ACC112 (cell line): ENCODE results near the gene KIDINS220.

Source experiments
- H2AFZ ChIP-seq: fragments of 200-600 bp; sonication (generic); one replicate; pipeline ENCODE4 v1.6.0; 2017; ENCODE audit warnings: antibody characterized with exemption, low read length; ENCODE audit not compliant: unreplicated experiment
- H3K27ac ChIP-seq: fragments of 200-600 bp; sonication (generic); 2 replicates; pipeline ENCODE4 v1.5.1; 2014; ENCODE audit warnings: low read depth, mild to moderate bottlenecking, antibody characterized with exemption, low read length, moderate library complexity
- H3K27me3 ChIP-seq: fragments of 200-600 bp; sonication (generic); 2 replicates; pipeline ENCODE4 v1.6.1; 2014; ENCODE audit warnings: mild to moderate bottlenecking, antibody characterized with exemption, low read length, moderate library complexity, mixed read lengths; ENCODE audit not compliant: insufficient read depth
- H3K36me3 ChIP-seq: fragments of 200-600 bp; sonication (generic); 2 replicates; pipeline ENCODE4 v1.6.1; 2016; ENCODE audit warnings: mild to moderate bottlenecking, antibody characterized with exemption, low read length, moderate library complexity, mixed read lengths; ENCODE audit not compliant: insufficient read depth
- H3K4me1 ChIP-seq: fragments of 200-600 bp; sonication (generic); one replicate; pipeline ENCODE4 v1.6.1; 2016; ENCODE audit warnings: low read length, mixed read lengths; ENCODE audit not compliant: insufficient read depth, unreplicated experiment, control insufficient read depth
- H3K4me3 ChIP-seq: fragments of 200-600 bp; sonication (generic); 2 replicates; pipeline ENCODE4 v1.5.1; 2014; ENCODE audit warnings: mild to moderate bottlenecking, low read depth, low read length
- H3K79me2 ChIP-seq: fragments of 200-600 bp; sonication (generic); one replicate; pipeline ENCODE4 v1.6.0; 2016; ENCODE audit warnings: low read length; ENCODE audit not compliant: control insufficient read depth, unreplicated experiment, insufficient read depth

KIDINS220 gene

DNA sequence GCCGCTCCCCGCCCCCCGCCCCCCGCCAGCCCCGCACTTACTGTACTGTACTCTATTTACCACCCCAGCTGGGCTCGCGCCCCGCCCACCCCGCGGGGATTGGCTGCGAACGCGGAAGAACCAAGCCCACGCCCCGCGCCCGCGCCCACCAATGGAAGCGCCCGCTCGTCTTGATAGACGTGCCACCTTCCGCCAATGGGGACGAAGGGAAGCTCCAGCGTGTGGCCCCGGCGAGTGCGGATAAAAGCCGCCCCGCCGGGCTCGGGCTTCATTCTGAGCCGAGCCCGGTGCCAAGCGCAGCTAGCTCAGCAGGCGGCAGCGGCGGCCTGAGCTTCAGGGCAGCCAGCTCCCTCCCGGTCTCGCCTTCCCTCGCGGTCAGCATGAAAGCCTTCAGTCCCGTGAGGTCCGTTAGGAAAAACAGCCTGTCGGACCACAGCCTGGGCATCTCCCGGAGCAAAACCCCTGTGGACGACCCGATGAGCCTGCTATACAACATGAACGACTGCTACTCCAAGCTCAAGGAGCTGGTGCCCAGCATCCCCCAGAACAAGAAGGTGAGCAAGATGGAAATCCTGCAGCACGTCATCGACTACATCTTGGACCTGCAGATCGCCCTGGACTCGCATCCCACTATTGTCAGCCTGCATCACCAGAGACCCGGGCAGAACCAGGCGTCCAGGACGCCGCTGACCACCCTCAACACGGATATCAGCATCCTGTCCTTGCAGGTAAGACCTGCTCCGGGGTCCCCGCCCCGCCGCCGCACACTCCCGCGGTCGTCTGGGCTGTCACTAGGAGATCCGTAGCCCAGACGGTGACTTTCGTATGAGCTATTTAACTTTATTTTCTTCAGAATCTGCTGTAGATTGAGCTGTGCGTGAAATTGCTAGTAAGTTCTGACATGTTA, 155.4 kb downstream of the KIDINS220 start, which contains the start of gene ID2:
Gene ID2 (plus strand): TSS at position 271 of the 907 bp plus-strand sequence. CDS start 110 bp downstream, at position 381.
- Histone ChIP-seq H2AFZ (peak within 1 kb of the TSS; percentile 65), H3K4me1 (peaks cover 9% of the 10 kb centered on the region), H3K27ac (peak within 1 kb of the TSS; percentile 94), H3K36me3 (no peaks in the 10 kb centered on the region), H3K27me3 (no peaks in the 10 kb centered on the region), H3K79me2 (peaks cover 13% of the 10 kb centered on the region), H3K4me3 (peak within 1 kb of the TSS; percentile 93)

DNA sequence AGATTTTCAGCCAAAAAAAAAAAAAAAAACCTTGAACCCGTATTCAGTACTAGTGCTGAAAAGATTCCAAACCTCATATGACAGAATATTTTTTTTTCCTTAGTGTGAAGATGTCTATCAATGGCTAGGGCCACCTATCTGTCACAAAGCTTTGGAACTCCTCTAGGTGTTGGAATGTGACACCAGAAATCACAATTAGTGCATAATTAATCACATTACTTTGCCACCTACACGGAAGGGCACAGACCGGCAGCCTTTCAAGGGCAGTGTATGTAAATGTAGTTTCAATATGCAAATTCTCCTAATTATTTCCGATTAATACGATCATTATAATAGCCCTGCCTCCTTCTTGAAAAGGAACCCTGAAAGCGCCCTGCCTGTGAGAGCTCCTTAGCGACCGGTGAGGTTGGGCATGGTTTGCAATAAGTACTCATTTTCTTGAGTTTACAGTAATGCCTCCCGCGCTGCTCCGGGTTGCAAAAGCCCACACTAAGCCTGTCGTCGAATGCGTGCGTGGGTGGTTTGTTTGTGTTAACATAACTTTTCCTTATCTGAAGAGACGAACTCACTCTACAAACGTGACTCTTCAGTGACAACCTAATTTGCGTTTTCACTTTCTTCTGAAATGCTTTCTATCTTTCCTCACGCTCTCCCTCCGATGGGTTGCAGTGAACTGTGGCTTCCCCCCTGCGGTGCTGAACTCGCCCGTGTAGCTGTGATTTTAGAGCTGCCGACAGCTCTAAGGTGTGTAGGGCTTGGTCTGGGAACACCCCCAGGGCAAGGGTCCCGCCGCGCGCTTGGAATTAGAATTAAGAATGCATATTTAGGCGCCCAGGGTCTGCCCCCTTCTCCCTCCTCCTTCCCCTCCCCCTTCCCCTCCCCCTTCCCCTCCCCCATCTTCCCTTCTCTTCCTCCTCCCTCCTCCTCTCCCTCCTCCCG, 156.3 kb downstream of the KIDINS220 start:
- Histone ChIP-seq H3K79me2 (peaks cover 13% of the 10 kb centered on the region), H3K27ac (peak overlapping the region; percentile 94), H3K36me3 (no peaks in the 10 kb centered on the region), H3K27me3 (no peaks in the 10 kb centered on the region), H2AFZ (peak overlapping the region; percentile 65), H3K4me3 (peak overlapping the region; percentile 86), H3K4me1 (peaks cover 11% of the 10 kb centered on the region)

DNA sequence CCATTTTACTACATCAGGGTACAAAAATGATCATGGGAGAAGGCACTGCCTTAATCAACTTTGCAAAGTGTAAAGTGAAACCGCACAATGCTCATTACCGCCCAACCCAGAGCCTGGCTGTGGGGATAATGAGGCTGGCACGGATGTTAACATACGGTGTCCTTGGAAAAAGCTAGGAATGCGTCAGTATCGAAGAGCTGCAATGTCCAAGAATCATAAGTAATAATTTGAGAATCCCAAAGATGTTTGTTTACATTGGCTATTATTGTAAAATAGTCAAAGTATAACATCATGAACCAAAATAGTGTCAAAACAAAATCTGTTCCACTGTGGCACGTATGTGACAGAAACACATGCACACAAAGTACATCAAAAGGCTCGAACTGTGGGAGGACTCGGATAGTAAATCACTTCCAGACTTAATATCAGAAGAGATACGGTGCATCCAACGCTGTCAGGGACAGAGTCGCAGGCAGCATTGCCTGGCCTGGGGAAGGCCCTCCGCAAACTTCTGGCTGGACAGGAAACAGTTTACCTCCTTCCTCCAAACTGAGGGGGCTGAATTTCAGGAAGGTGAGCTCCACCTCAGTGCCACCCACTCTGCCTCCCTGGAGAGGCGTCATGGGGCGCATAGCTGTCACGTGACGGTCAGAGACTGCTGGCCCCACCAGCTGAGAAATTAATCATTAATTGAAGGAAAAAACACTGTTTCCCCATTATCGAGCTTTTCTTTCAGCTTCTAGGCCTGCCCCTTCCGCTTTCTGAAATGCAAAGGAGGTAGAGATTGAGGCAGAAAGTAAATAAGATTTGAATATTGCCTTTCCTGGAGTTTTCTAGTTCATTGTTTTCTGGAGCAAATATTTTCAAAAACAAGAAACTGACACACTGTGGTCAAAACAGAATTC, 157.3 kb downstream of the KIDINS220 start:
- peaks cover 12% of the 10 kb centered on the region for H3K4me1 ChIP-seq
- peak overlapping the region; percentile 94 for H3K27ac ChIP-seq
- H2AFZ ChIP-seq: peak overlapping the region; percentile 55
- peak overlapping the region; percentile 86 for H3K4me3 ChIP-seq
- H3K36me3 ChIP-seq: no peaks in the 10 kb centered on the region
- peaks cover 13% of the 10 kb centered on the region for H3K79me2 ChIP-seq
- H3K27me3 ChIP-seq: no peaks in the 10 kb centered on the region

DNA sequence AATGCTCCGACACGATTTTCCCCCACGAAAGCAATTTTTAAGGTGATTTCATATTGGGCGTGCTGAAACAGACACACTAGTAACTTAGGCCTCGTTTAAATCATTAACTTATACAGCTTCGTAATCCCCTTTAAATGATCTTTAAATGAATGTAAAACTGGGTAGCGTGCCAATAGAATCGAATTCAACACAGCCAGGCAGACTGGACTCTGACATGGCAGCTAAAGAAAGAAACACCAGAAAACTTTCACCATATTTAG, 157.9 kb downstream of the KIDINS220 start:
- Histone ChIP-seq H3K27me3 (no peaks in the 10 kb centered on the region), H3K4me3 (peak overlapping the region; percentile 86), H2AFZ (peak overlapping the region; percentile 38), H3K79me2 (peaks cover 13% of the 10 kb centered on the region), H3K4me1 (peaks cover 12% of the 10 kb centered on the region), H3K36me3 (no peaks in the 10 kb centered on the region), H3K27ac (peak overlapping the region; percentile 94)
